Bladder microvascular endothelial cell (primary cell): Measurements from ENCODE around the gene TUBA1A. TPM values are rescaled to one million over a fixed set of nuclear protein-coding genes. Genes with fewer than 3 reads are reported as not detected.

Experiments used
- total RNA-seq: library from RNA; depleted of rRNA; stranded (reverse); fragments of >200 nt; gene quantifications from 2 replicates; pipeline ENCODE4 v1.2.3, GENCODE V29; 2014

TUBA1A gene
- 608 and 1,094 TPM in 2 replicates for total RNA-seq

GRCh38 chr12:49188916-49189367 is at the start of gene TUBA1A:
Gene TUBA1A (minus strand): TSS chr12:49189080. CDS start chr12:49188979, 101 bp downstream.

Other genes starting within 250 kb of the TUBA1A start
- gene ARF3, start 231.6 kb downstream of the TUBA1A start, total RNA-seq = 26.6 and 52.1 TPM in 2 replicates
- gene WNT10B, start 217.3 kb downstream of the TUBA1A start, total RNA-seq = 0.32 TPM in 1 of 2 replicates, not detected in the other
- not detected in 2 replicates for gene WNT1, start 210.8 kb downstream of the TUBA1A start, total RNA-seq
- gene DDN, start 189.7 kb downstream of the TUBA1A start, total RNA-seq = under 0.01 and 0.13 TPM in 2 replicates
- gene PRKAG1, start 170.3 kb downstream of the TUBA1A start, total RNA-seq = 34.6 and 38.8 TPM in 2 replicates
- gene KMT2D, start 128.3 kb downstream of the TUBA1A start, total RNA-seq = 33.4 and 120 TPM in 2 replicates
- gene RHEBL1, start 119.1 kb downstream of the TUBA1A start, total RNA-seq = 1.4 and 2.6 TPM in 2 replicates
- 0.65 and 1.1 TPM in 2 replicates for gene DHH, start 94.3 kb downstream of the TUBA1A start, total RNA-seq
- gene LMBR1L, start 78.2 kb downstream of the TUBA1A start, total RNA-seq = 85.2 and 85.6 TPM in 2 replicates
- 1,335 and 1,512 TPM in 2 replicates for gene TUBA1B, start 57.7 kb downstream of the TUBA1A start, total RNA-seq
- gene TUBA1C, start 76.0 kb upstream of the TUBA1A start, total RNA-seq = 160 and 163 TPM in 2 replicates
- gene PRPH, start 106.1 kb upstream of the TUBA1A start, total RNA-seq = not detected in 2 replicates
- gene TROAP, start 134.2 kb upstream of the TUBA1A start, total RNA-seq = 5.3 and 12.5 TPM in 2 replicates
- gene C1QL4, start 148.1 kb upstream of the TUBA1A start, total RNA-seq = under 0.01 TPM in 1 of 2 replicates, not detected in the other
- 0.16 and 0.94 TPM in 2 replicates for gene DNAJC22, start 157.8 kb upstream of the TUBA1A start, total RNA-seq
- 20.2 and 31.6 TPM in 2 replicates for gene SPATS2, start 178.4 kb upstream of the TUBA1A start, total RNA-seq